GM21786 (cell line): Measurements from ENCODE around the gene PRKCSH.
"Not testable (repeated sequence)": the region's sequence is repeated elsewhere in the genome, so short reads cannot be mapped to it uniquely, and the experiment has no call there.

Source experiments
- ATAC-seq: cut with Tn5 transposase; IDR thresholded peaks from one replicate; pipeline ENCODE4 v1.9.1; 2021; ENCODE audit not compliant: unreplicated experiment

PRKCSH gene

GRCh38 chr19:11418549-11419506 is 16.6 kb upstream of the PRKCSH start, which contains the start of gene RGL3:
Gene RGL3, minus strand, starts transcription at chr19:11419314. Its CDS starts 36 bp downstream, at chr19:11419278.
- ATAC-seq: no peak

GRCh38 chr19:11420429-11421370 is 14.7 kb upstream of the PRKCSH start:
- no peak for ATAC-seq

GRCh38 chr19:11421371-11422098 is 13.9 kb upstream of the PRKCSH start:
- peak; percentile 23 for ATAC-seq

- peak; percentile 66 for ATAC-seq
Observed at GRCh38 chr19:11422163-11423065, 13.0 kb upstream of the PRKCSH start.

GRCh38 chr19:11423164-11423790 is 12.2 kb upstream of the PRKCSH start:
- ATAC-seq: no peak

- ATAC-seq: no peak
Observed at GRCh38 chr19:11423791-11424181, 11.6 kb upstream of the PRKCSH start.

- no peak for ATAC-seq
Observed at GRCh38 chr19:11425719-11426457, 9.5 kb upstream of the PRKCSH start.

- no peak for ATAC-seq
Observed at GRCh38 chr19:11426656-11427055, 8.8 kb upstream of the PRKCSH start.

GRCh38 chr19:11433526-11433925 is 1.9 kb upstream of the PRKCSH start:
- ATAC-seq: not testable (repeated sequence)

- ATAC-seq: no peak
Observed at GRCh38 chr19:11434703-11435056, 755 bp upstream of the PRKCSH start.

- no peak for ATAC-seq
Observed at GRCh38 chr19:11435833-11436313, 438 bp downstream of the PRKCSH start.

- ATAC-seq: no peak
Observed at GRCh38 chr19:11437955-11438354, 2.5 kb downstream of the PRKCSH start.

GRCh38 chr19:11444059-11444458 is 8.6 kb downstream of the PRKCSH start:
- ATAC-seq: no peak

GRCh38 chr19:11445141-11445540 is 9.7 kb downstream of the PRKCSH start:
- ATAC-seq: no peak

- ATAC-seq: no peak
Observed at GRCh38 chr19:11446271-11446651, 10.8 kb downstream of the PRKCSH start.

- ATAC-seq: no peak
Observed at GRCh38 chr19:11446652-11447301, 11.3 kb downstream of the PRKCSH start.

- ATAC-seq: no peak
Observed at GRCh38 chr19:11447347-11448262, 12.2 kb downstream of the PRKCSH start.
